Caco-2 (cell line): ENCODE measurements around the gene LIN9. TPM values are rescaled to one million over a fixed set of nuclear protein-coding genes. Genes with fewer than 3 reads are reported as not detected.

Experiments used
- BruUV-seq: library from RNA; stranded (reverse); fragments of 400-500 nt; replicated peaks from 2 replicates; lab custom pipeline; 2021; lab: Mats Ljungman, UMichigan
- CTCF ChIA-PET: fragments of 300-600 bp; sonication (Branson Sonifier 250); formaldehyde crosslinking; loops from one replicate; lab custom pipeline; 2022; ENCODE audit warnings: antibody characterized with exemption; lab: Charles Lee
- POLR2A ChIA-PET: fragments of 300-600 bp; sonication (Branson Sonifier 250); formaldehyde crosslinking; loops from one replicate; lab custom pipeline; 2022; ENCODE audit warnings: antibody characterized with exemption; lab: Charles Lee
- DNase-seq, 2 experiments: peaks; one replicate each; pipeline versions ENCODE4 v3.0.0 to v3.0.0-alpha.2; 2020 to 2022
- H3K27me3 ChIP-seq: replicated peaks from 2 replicates; pipeline ENCODE4 v1.6.0; 2011; ENCODE audit warnings: low read length; ENCODE audit not compliant: control insufficient read depth, insufficient read depth
- H3K36me3 ChIP-seq: 2 replicates; pipeline ENCODE4 v1.5.1; 2011; ENCODE audit warnings: low read length; ENCODE audit not compliant: control insufficient read depth, insufficient read depth
- H3K4me1 ChIP-seq: fragments of 250-450 bp; sonication (Bioruptor Pico); 2 replicates; pipeline ENCODE4 v1.5.1; 2020; ENCODE audit warnings: mild to moderate bottlenecking
- H3K4me3 ChIP-seq: 2 replicates; pipeline ENCODE4 v1.5.1; 2011; ENCODE audit warnings: low read depth, mild to moderate bottlenecking, control low read depth, low read length
- H3K9me3 ChIP-seq: fragments of 250-450 bp; sonication (Bioruptor Pico); 2 replicates; pipeline ENCODE4 v1.5.1; 2020; ENCODE audit warnings: mild to moderate bottlenecking, moderate library complexity
- H3K27ac Mint-ChIP-seq: one replicate; pipeline ENCODE4 v1.8.0; 2022; ENCODE audit warnings: mixed read lengths; ENCODE audit not compliant: unreplicated experiment
- H3K27me3 Mint-ChIP-seq: one replicate; pipeline ENCODE4 v1.8.0; 2022; ENCODE audit warnings: mixed read lengths; ENCODE audit not compliant: insufficient read depth, unreplicated experiment
- H3K36me3 Mint-ChIP-seq: one replicate; pipeline ENCODE4 v1.8.0; 2022; ENCODE audit warnings: mild to moderate bottlenecking, mixed read lengths; ENCODE audit not compliant: insufficient read depth, unreplicated experiment
- H3K4me1 Mint-ChIP-seq: one replicate; pipeline ENCODE4 v1.8.0; 2022; ENCODE audit warnings: low read depth, mixed read lengths; ENCODE audit not compliant: unreplicated experiment
- H3K4me3 Mint-ChIP-seq: one replicate; pipeline ENCODE4 v1.8.0; 2022; ENCODE audit warnings: mild to moderate bottlenecking, moderate library complexity, mixed read lengths; ENCODE audit not compliant: unreplicated experiment
- H3K9me3 Mint-ChIP-seq: one replicate; pipeline ENCODE4 v1.8.0; 2022; ENCODE audit warnings: mixed read lengths; ENCODE audit not compliant: unreplicated experiment
- CTCF ChIP-seq, 2 experiments: fragments of 200-600 bp in 1 of 2; IDR thresholded peaks; 1 replicate in 1 of 2; 2 replicates in 1 of 2; pipeline versions ENCODE4 v1.5.1 to v1.8.0; 2011 to 2022; ENCODE audit warnings: antibody characterized with exemption in 1 of 2, control low read depth in 1 of 2, inconsistent platforms in 1 of 2, low read depth in 1 of 2, low read length in 1 of 2, mild to moderate bottlenecking in 1 of 2, moderate library complexity in 1 of 2; ENCODE audit not compliant: insufficient read depth in 1 of 2, severe bottlenecking in 1 of 2, unreplicated experiment in 1 of 2
- intact Hi-C: fragments of 100-400 bp; cut with micrococcal nuclease; formaldehyde crosslinking; loops from one replicate; pipeline ENCODE4 v1.10.0; 2022; ENCODE audit not compliant: unreplicated experiment
- total RNA-seq: library from RNA; stranded (reverse); gene quantifications from 2 replicates; pipeline ENCODE4 v1.2.3, GENCODE V29; 2022

The LIN9 gene
- total RNA-seq, 1 experiment from 2014 or later: 12.2 TPM

- Mint-ChIP-seq H3K4me1 (no peaks in the 10 kb centered on the region), H3K27ac (no peak overlapping the region), H3K9me3 (no peaks in the 10 kb centered on the region), H3K4me3 (no peak overlapping the region), H3K27me3 (no peaks in the 10 kb centered on the region), H3K36me3 (no peaks in the 10 kb centered on the region)
- Histone ChIP-seq H3K4me1 (no peaks in the 10 kb centered on the region), H3K27me3 (no peaks in the 10 kb centered on the region), H3K36me3 (no peaks in the 10 kb centered on the region), H3K4me3 (no peak overlapping the region), H3K9me3 (no peaks in the 10 kb centered on the region)
- no TSS peak for BruUV-seq
- no peak for TF ChIP-seq CTCF (IDR thresholded peaks at IDR 0.05; ENCODE audit: insufficient read depth in 1 of 2, low read depth in 1 of 2, low read length in 1 of 2, severe bottlenecking in 1 of 2, unreplicated experiment in 1 of 2)
- DNase-seq: no peak
- intact Hi-C loops: no loop called here
- CTCF ChIA-PET: no interaction called here
- POLR2A ChIA-PET: no interaction called here
Observed at GRCh38 chr1:226212545-226212944, 96.4 kb downstream of the LIN9 start.

GRCh38 chr1:226211181-226211821 is 97.7 kb downstream of the LIN9 start:
- no peaks in the 10 kb centered on the region for H3K9me3 Mint-ChIP-seq
- no peak for TF ChIP-seq CTCF (IDR thresholded peaks at IDR 0.05; ENCODE audit: insufficient read depth in 1 of 2, low read depth in 1 of 2, low read length in 1 of 2, severe bottlenecking in 1 of 2, unreplicated experiment in 1 of 2)
- intact Hi-C loops: no loop called here
- H3K9me3 ChIP-seq: no peaks in the 10 kb centered on the region
- ChIA-PET POLR2A (no interaction called here), CTCF (interaction anchor here (0.7 kb wide), 1 partner anchor 124 kb away, joined by 3 read pairs; no protein-coding TSS in a partner anchor)
- H3K4me3 Mint-ChIP-seq: no peak overlapping the region
- no peak overlapping the region for H3K27ac Mint-ChIP-seq
- H3K27me3 ChIP-seq: no peaks in the 10 kb centered on the region
- BruUV-seq: no TSS peak
- no peaks in the 10 kb centered on the region for H3K27me3 Mint-ChIP-seq
- no peak for DNase-seq
- H3K36me3 Mint-ChIP-seq: no peaks in the 10 kb centered on the region
- no peaks in the 10 kb centered on the region for H3K36me3 ChIP-seq
- H3K4me3 ChIP-seq: no peak overlapping the region
- no peaks in the 10 kb centered on the region for H3K4me1 ChIP-seq
- no peaks in the 10 kb centered on the region for H3K4me1 Mint-ChIP-seq

GRCh38 chr1:226210571-226211176 is 98.3 kb downstream of the LIN9 start:
- Mint-ChIP-seq H3K4me1 (no peaks in the 10 kb centered on the region), H3K36me3 (no peaks in the 10 kb centered on the region), H3K27me3 (no peaks in the 10 kb centered on the region), H3K9me3 (no peaks in the 10 kb centered on the region), H3K27ac (no peak overlapping the region), H3K4me3 (no peak overlapping the region)
- intact Hi-C loops: no loop called here
- Histone ChIP-seq H3K27me3 (no peaks in the 10 kb centered on the region), H3K36me3 (no peaks in the 10 kb centered on the region), H3K4me3 (no peak overlapping the region), H3K9me3 (no peaks in the 10 kb centered on the region), H3K4me1 (no peaks in the 10 kb centered on the region)
- ChIA-PET CTCF (interaction anchor here (0.7 kb wide), 1 partner anchor 125 kb away, joined by 3 read pairs; no protein-coding TSS in a partner anchor), POLR2A (no interaction called here)
- no peak for DNase-seq
- no TSS peak for BruUV-seq
- no peak for TF ChIP-seq CTCF (IDR thresholded peaks at IDR 0.05; ENCODE audit: insufficient read depth in 1 of 2, low read depth in 1 of 2, low read length in 1 of 2, severe bottlenecking in 1 of 2, unreplicated experiment in 1 of 2)
